HG03045 (cell line): ENCODE data around the gene TBL1X.
"Not testable (repeated sequence)": the region's sequence is repeated elsewhere in the genome, so short reads cannot be mapped to it uniquely, and the experiment has no call there.

Experiments used
- ATAC-seq: cut with Tn5 transposase; IDR thresholded peaks from one replicate; pipeline ENCODE4 v1.9.1; 2021; ENCODE audit warnings: mild to moderate bottlenecking, moderate library complexity; ENCODE audit not compliant: unreplicated experiment

The TBL1X gene

GRCh38 chrX:9532349-9532748, 67.5 kb downstream of the TBL1X start:
- ATAC-seq = no peak

GRCh38 chrX:9533611-9534010, 68.8 kb downstream of the TBL1X start:
- ATAC-seq = no peak

DNA sequence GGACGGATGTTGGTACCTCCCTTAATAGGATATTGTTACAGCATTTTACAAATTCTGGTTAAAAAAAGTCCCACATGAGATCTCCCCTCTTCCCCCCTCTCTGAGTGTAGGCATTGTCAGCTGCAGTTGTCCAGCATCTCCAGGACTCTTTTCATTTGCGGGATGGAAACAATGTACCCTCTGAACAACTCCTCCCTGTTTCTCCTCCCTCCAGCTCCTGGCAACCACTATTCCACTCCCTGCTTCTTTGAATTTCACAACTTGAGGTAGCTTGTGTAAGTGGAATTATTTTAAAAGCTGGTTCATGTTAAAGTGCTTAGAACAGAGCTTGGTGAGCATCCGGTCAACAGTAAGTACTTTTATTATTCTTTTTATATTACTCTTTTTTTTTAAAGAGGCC, 69.8 kb downstream of the TBL1X start:
- no peak for ATAC-seq

- ATAC-seq = no peak
Observed at GRCh38 chrX:9535101-9535500, 70.2 kb downstream of the TBL1X start.

- ATAC-seq = not testable (repeated sequence)
Observed at GRCh38 chrX:9536156-9536555, 71.3 kb downstream of the TBL1X start.

DNA sequence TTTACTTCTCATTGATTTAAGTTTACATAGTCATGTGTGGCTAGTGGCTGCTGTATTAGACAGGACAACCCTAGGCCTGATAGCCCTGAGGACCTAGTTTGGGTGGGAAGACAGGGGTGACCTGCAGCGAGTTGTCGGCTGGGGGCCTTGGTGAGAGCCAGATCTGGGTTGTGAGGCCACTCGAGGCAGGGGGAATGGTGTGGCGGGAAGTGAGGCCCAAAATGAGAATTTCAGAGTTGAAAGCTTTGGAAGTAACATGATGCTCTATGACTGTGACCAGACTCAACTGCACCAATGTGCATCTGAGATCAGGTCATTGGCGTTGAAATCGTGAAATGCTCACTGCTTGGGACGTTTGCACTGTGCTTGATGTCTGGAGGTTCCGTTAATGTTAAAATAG, 72.9 kb downstream of the TBL1X start:
- no peak for ATAC-seq

DNA sequence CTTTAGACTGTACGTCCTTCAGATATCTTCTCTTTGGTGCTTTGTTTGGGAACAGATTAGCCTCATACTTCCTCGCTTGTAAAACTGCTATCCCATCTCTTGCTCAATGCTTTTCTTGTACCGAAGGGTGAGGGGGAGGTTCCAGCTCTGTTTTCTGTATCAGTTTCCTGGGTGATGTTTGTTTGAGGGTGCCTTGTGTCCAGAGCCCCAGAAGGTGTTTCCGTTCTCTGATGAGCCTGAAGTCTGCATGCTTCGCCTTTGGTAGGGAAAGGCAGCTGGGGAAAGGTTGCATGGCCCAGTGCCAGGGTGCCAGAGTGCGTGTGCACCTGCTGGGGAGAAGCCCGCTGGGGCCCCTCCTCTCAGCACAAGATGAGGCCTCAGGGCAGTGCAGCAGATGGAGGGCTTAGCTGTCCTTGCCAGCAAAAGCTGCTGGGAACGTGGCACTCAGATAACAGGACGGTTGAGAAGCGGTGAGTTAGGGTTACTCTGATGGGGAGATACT, 73.7 kb downstream of the TBL1X start:
- no peak for ATAC-seq

- no peak for ATAC-seq
Observed at GRCh38 chrX:9539605-9540387, 74.9 kb downstream of the TBL1X start.

DNA sequence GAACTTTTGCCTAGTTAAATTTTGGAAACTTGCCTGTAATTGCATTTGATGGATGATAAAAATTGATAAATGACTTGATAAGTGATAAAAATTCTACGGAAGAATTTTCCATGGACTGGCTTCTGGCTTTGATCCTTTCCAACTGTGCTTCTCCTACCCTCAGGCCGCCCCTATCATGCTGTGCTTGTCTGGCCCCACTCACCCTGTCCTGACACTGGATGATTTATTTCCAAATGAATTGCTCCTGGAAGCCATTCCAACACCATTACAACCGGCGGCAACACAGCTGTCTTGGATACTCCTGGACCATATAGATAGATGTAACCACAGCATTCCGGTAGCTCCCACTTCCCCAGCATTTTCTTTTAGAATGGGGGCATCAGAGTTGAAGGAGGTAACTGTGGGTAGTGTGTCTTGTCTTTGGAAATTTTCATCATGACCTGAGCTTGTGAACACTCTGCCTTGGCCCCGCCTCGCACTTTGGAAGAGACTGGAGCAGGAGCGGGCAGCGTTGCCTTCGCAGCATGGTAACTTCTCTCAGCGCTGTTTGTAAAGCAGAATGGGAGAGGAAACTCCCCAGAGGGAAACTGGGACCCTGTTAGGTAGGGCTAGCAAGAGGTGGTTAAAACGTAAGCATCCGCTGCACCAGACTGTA, 77.4 kb downstream of the TBL1X start:
- no peak for ATAC-seq

GRCh38 chrX:9542761-9543111, 77.9 kb downstream of the TBL1X start:
- ATAC-seq = no peak

GRCh38 chrX:9555354-9555753, 90.5 kb downstream of the TBL1X start:
- ATAC-seq = no peak

DNA sequence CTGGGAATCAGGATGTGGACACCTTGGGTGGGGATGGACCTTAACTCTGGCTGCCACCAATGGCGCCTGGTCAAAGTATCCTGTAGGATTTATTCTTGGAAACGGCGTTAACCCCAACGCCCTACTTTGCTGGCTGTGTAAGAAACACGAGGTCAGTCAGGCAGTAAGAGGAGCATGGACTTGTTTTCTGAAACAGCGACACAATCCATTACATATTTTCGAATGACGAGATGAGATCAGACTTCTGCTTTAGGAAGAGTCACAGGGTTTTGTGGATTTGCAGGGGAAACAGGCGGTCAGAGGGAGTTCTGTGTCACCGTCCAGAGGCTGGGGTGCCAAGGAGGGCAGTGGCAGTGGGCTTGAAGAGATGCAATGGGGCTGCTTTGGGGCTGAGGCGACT, 92.2 kb downstream of the TBL1X start:
- ATAC-seq = no peak

DNA sequence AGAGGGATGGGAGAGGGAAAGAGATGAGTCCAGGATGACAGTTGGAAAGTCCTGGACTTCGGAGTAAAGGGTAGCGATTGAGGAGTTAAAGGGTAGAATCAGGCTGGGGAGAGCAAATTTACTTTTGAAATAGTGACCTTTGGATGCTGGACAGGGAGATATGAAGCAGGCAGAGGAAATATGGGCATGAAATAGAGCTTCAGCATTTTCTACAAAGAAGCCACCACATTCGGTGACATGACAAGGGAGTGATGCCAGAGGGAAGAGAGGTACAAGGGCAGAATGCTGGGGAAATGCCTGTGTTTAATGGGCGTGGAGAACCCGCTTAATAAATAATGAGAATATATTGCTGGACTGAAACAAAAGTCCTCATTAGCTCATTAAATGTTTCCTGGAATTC, 92.7 kb downstream of the TBL1X start:
- ATAC-seq = no peak

DNA sequence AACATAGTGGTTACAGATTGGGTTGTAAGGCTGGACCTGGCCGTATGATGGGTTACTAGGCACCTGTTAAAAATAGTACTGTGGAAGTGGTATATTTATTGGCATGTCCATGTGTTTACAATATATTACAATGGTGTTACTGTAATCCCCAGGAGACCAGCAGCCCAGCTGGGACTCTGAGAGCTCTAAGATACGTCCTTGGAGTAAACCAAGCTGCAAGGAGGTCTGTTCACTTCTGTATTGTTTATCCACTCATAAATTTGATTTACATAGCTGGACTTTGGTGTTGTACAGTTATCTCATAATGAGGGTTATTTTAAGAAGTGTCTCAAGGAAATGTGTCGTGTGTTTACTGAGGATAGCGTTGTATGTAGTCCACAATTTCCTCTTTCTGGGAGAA, 93.8 kb downstream of the TBL1X start:
- no peak for ATAC-seq

GRCh38 chrX:9560219-9560618, 95.4 kb downstream of the TBL1X start:
- no peak for ATAC-seq

DNA sequence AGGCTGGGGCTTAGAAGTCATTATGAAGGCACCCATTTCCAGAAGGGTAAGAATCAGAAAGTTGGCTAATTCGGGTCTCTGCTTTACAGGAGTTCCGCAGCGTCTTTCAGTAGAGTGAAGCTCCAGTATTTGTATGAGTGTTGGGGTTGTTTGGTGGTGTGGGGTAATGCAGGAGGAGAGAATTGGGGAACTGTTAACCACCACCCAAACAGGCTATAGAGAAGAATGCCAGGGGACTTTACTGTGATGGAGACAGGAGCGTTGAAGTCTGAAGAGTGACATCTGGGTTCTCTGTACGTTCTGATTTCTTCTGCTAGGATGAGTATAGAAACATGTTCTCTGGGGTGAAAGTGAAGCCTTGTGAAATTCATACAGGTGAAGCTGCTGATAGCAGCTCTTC, 96.3 kb downstream of the TBL1X start:
- no peak for ATAC-seq

DNA sequence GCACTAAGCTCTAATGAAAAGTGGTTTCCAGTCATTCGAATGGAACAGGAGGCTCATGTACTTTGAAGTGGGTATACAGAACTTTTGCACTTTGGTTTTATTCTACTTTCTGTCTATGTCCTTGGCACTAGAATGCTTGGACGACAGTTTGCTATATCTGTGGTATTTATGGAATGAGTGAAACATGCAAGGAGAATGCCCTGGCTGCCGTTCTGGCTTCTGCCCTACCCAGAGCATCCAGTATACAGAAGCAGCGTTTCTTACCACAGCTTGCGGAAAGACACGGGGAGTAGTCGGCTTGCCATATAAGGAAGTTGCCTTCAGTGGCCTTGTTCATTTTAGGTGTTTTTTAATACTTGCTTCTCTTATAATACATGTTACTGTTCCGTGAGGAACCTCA, 98.0 kb downstream of the TBL1X start:
- ATAC-seq = no peak

DNA sequence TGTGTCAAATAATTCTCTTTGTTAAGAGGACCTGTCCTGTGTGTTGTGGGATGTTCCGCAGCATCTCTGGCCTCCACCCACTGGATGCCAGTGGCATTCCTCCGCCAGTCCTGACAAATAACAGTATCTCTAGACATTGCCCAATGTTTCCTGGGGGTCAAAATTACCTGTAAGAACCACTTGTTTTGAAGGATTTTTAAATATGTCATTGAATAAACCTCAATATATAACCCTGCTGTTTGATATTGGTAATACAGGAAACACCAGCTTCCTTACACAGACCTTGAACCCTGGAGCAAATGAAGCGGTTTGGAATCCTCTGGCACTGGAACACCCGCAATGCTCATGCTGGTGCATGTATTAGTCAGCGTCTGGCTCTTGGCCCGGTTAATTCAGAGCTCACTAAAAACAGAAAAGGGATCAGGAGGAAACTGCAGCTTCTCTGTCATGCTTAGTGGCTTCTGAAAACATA, 101.3 kb downstream of the TBL1X start:
- no peak for ATAC-seq

GRCh38 chrX:9569876-9570301, 105.0 kb downstream of the TBL1X start:
- no peak for ATAC-seq

GRCh38 chrX:9573282-9574106, 108.6 kb downstream of the TBL1X start:
- no peak for ATAC-seq

- no peak for ATAC-seq
Observed at GRCh38 chrX:9576059-9576458, 111.2 kb downstream of the TBL1X start.

GRCh38 chrX:9577555-9577954, 112.7 kb downstream of the TBL1X start:
- ATAC-seq = no peak
